Loucy (cell line): ENCODE results near the gene SPATS2.

Experiments used
- H2AFZ ChIP-seq: fragments of 200-600 bp; sonication (generic); 2 replicates; pipeline ENCODE4 v1.6.0; 2016; ENCODE audit warnings: antibody characterized with exemption, mild to moderate bottlenecking, low read length, moderate library complexity
- H3F3A ChIP-seq: fragments of 200-600 bp; 2 replicates; pipeline ENCODE4 v1.6.0; 2016; ENCODE audit warnings: antibody characterized with exemption, low read depth, mild to moderate bottlenecking
- H3K27me3 ChIP-seq: fragments of 200-600 bp; sonication (generic); 2 replicates; pipeline ENCODE4 v1.6.1; 2014; ENCODE audit warnings: low read length, mild to moderate bottlenecking; ENCODE audit not compliant: insufficient read depth, poor library complexity, severe bottlenecking
- H3K36me3 ChIP-seq: fragments of 200-600 bp; sonication (generic); 2 replicates; pipeline ENCODE4 v1.6.1; 2016; ENCODE audit warnings: low read length; ENCODE audit not compliant: insufficient read depth
- H3K4me1 ChIP-seq: fragments of 200-600 bp; sonication (generic); 2 replicates; pipeline ENCODE4 v1.5.1; 2014; ENCODE audit warnings: low read length, mild to moderate bottlenecking; ENCODE audit not compliant: insufficient read depth, poor library complexity, severe bottlenecking
- H3K4me2 ChIP-seq: fragments of 200-600 bp; sonication (generic); 2 replicates; pipeline ENCODE4 v1.6.0; 2014; ENCODE audit warnings: antibody characterized with exemption, low read length, low read depth, mild to moderate bottlenecking; ENCODE audit not compliant: poor library complexity, severe bottlenecking
- H3K4me3 ChIP-seq: fragments of 200-600 bp; sonication (generic); 2 replicates; pipeline ENCODE4 v1.5.1; 2014; ENCODE audit warnings: low read length, mild to moderate bottlenecking, mixed read lengths; ENCODE audit not compliant: poor library complexity, severe bottlenecking
- H3K79me2 ChIP-seq: fragments of 200-600 bp; sonication (generic); 2 replicates; pipeline ENCODE4 v1.6.1; 2014; ENCODE audit warnings: low read length; ENCODE audit not compliant: insufficient read depth
- H3K9ac ChIP-seq: fragments of 200-600 bp; sonication (generic); 2 replicates; pipeline ENCODE4 v1.6.0; 2014; ENCODE audit warnings: mild to moderate bottlenecking, low read depth, low read length, moderate library complexity; ENCODE audit not compliant: poor library complexity, severe bottlenecking
- H3K9me2 ChIP-seq: fragments of 200-600 bp; sonication (generic); replicated peaks from 2 replicates; pipeline ENCODE4 v1.6.1; 2016; ENCODE audit warnings: low read depth, low read length, mixed read lengths
- H3K9me3 ChIP-seq: fragments of 200-600 bp; sonication (generic); 2 replicates; pipeline ENCODE4 v1.6.1; 2014; ENCODE audit warnings: mild to moderate bottlenecking, antibody characterized with exemption, low read length, low read depth; ENCODE audit not compliant: insufficient read depth
- H4K20me1 ChIP-seq: fragments of 200-600 bp; sonication (generic); 2 replicates; pipeline ENCODE4 v1.6.0; 2014; ENCODE audit warnings: antibody characterized with exemption, low read length, mild to moderate bottlenecking; ENCODE audit not compliant: insufficient read depth, poor library complexity, severe bottlenecking
- CTCF ChIP-seq: fragments of 200-600 bp; sonication (generic); conservative IDR thresholded peaks from 2 replicates; pipeline ENCODE4 v1.5.1; 2014; ENCODE audit warnings: mild to moderate bottlenecking, antibody characterized with exemption, low read length
- EZH2phosphoT487 ChIP-seq: fragments of 200-600 bp; IDR thresholded peaks from 2 replicates; pipeline ENCODE4 v1.6.1; 2018; ENCODE audit warnings: antibody characterized with exemption, mild to moderate bottlenecking, moderate library complexity, borderline replicate concordance

The SPATS2 gene

GRCh38 chr12:49347311-49348193 lies 19.7 kb upstream of the SPATS2 start:
- TF ChIP-seq EZH2phosphoT487 = no peak
- TF ChIP-seq CTCF = peak; percentile 91
- H3K4me3 ChIP-seq = peak overlapping the region; percentile 60
- no peaks in the 10 kb centered on the region for H3K36me3 ChIP-seq
- H3F3A ChIP-seq = no peaks in the 10 kb centered on the region
- peak overlapping the region; percentile 48 for H3K9ac ChIP-seq
- no peaks in the 10 kb centered on the region for H3K79me2 ChIP-seq
- peak overlapping the region; percentile 66 for H3K4me2 ChIP-seq
- no peaks in the 10 kb centered on the region for H3K27me3 ChIP-seq
- no peaks in the 10 kb centered on the region for H4K20me1 ChIP-seq
- no peaks in the 10 kb centered on the region for H3K9me2 ChIP-seq
- H3K9me3 ChIP-seq = no peaks in the 10 kb centered on the region
- H3K4me1 ChIP-seq = peaks cover 5% of the 10 kb centered on the region
- H2AFZ ChIP-seq = peak overlapping the region; percentile 89

GRCh38 chr12:49348781-49349180 lies 18.5 kb upstream of the SPATS2 start:
- no peaks in the 10 kb centered on the region for H3K9me2 ChIP-seq
- H3K4me2 ChIP-seq = no peak overlapping the region
- no peaks in the 10 kb centered on the region for H3K79me2 ChIP-seq
- H3K4me1 ChIP-seq = peaks cover 5% of the 10 kb centered on the region
- no peak overlapping the region; the same call in 1 of the 2 replicates for H2AFZ ChIP-seq
- no peaks in the 10 kb centered on the region for H4K20me1 ChIP-seq
- no peak overlapping the region for H3K4me3 ChIP-seq
- no peak overlapping the region for H3K9ac ChIP-seq
- no peaks in the 10 kb centered on the region for H3K27me3 ChIP-seq
- no peaks in the 10 kb centered on the region for H3K36me3 ChIP-seq
- no peaks in the 10 kb centered on the region for H3K9me3 ChIP-seq
- H3F3A ChIP-seq = no peaks in the 10 kb centered on the region
- TF ChIP-seq CTCF (no peak), EZH2phosphoT487 (no peak)

- H3K4me1 ChIP-seq = peaks cover 5% of the 10 kb centered on the region
- H3F3A ChIP-seq = no peaks in the 10 kb centered on the region
- no peak overlapping the region for H3K4me3 ChIP-seq
- no peak for TF ChIP-seq CTCF
- H3K4me2 ChIP-seq = no peak overlapping the region
- no peaks in the 10 kb centered on the region for H3K9me3 ChIP-seq
- no peaks in the 10 kb centered on the region for H3K36me3 ChIP-seq
- H3K9ac ChIP-seq = no peak overlapping the region
- H3K27me3 ChIP-seq = no peaks in the 10 kb centered on the region
- H4K20me1 ChIP-seq = no peaks in the 10 kb centered on the region
- H2AFZ ChIP-seq = no peak overlapping the region
- H3K9me2 ChIP-seq = no peaks in the 10 kb centered on the region
- H3K79me2 ChIP-seq = no peaks in the 10 kb centered on the region
Measured at GRCh38 chr12:49349266-49349665, 18.0 kb upstream of the SPATS2 start.
